K562 (cell line): Measurements from ENCODE around the gene STARD3NL.

ENCODE experiments used
- CHD2 ChIP-seq: IDR thresholded peaks from 2 replicates; pipeline ENCODE4 v1.6.1; 2011; ENCODE audit warnings: low read depth, low read length
- GATAD2A ChIP-seq: fragments of 450-650 bp; IDR thresholded peaks from 2 replicates; pipeline ENCODE4 v1.6.1; 2017
- GTF2E2 ChIP-seq: fragments of 200-800 bp; sonication (Bioruptor generic); IDR thresholded peaks from 2 replicates; pipeline ENCODE4 v1.6.1; 2016; ENCODE audit warnings: missing genetic modification characterization, missing compliant biosample characterization
- HDAC6 ChIP-seq: IDR thresholded peaks from 2 replicates; pipeline ENCODE4 v1.6.1; 2012; ENCODE audit warnings: low read depth, mild to moderate bottlenecking, control low read depth, inconsistent platforms, low read length, moderate library complexity
- MTF1 ChIP-seq: fragments of 250-450 bp; sonication (Bioruptor Pico); IDR thresholded peaks from 2 replicates; pipeline ENCODE4 v1.9.0; 2021; ENCODE audit warnings: moderate library complexity, mild to moderate bottlenecking, inconsistent platforms, borderline replicate concordance
- ZNF282 ChIP-seq: sonication (generic); formaldehyde crosslinking; IDR thresholded peaks from 2 replicates; pipeline ENCODE4 v1.8.1; 2023; ENCODE audit warnings: missing genetic modification reagents
- ZNF512 ChIP-seq: IDR thresholded peaks from 2 replicates; pipeline ENCODE4 v1.6.1; 2016; ENCODE audit warnings: missing genetic modification characterization, missing compliant biosample characterization
- TF ChIP-seq, protein P1 (sequence below): fragments of 450-650 bp; formaldehyde crosslinking; IDR thresholded peaks from 2 replicates; pipeline ENCODE4 v1.4.0; 2020; ENCODE audit warnings: mild to moderate bottlenecking, mixed read lengths

- TF ChIP-seq HDAC6 = no peak
- TF ChIP-seq GTF2E2 = no peak
- TF ChIP-seq, protein P1, sequence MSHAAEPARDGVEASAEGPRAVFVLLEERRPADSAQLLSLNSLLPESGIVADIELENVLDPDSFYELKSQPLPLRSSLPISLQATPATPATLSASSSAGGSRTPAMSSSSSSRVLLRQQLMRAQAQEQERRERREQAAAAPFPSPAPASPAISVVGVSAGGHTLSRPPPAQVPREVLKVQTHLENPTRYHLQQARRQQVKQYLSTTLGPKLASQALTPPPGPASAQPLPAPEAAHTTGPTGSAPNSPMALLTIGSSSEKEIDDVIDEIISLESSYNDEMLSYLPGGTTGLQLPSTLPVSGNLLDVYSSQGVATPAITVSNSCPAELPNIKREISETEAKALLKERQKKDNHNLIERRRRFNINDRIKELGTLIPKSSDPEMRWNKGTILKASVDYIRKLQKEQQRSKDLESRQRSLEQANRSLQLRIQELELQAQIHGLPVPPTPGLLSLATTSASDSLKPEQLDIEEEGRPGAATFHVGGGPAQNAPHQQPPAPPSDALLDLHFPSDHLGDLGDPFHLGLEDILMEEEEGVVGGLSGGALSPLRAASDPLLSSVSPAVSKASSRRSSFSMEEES (CRISPR knock-in tag) = no peak
- no peak for TF ChIP-seq ZNF282 (CRISPR knock-in tag)
- no peak for TF ChIP-seq GATAD2A
- no peak for TF ChIP-seq MTF1 (CRISPR knock-in tag)
- no peak for TF ChIP-seq ZNF512 (tag)
- TF ChIP-seq CHD2 = no peak
These were observed 26.5 kb upstream of the STARD3NL start for GRCh38 chr7:38151556-38151955.
